ENCODE data around the gene BEX3. TPM values are rescaled to one million over a fixed set of nuclear protein-coding genes. Genes with fewer than 3 reads are reported as not detected.

BEX3 gene
- total and polyA plus RNA-seq, 2 experiments from 2014 or later = 427 to 714 TPM

GRCh38 chrX:103406256-103406655 lies 29.9 kb downstream of the BEX3 start (continued):
- TF ChIP-seq ZNF462 (CRISPR knock-in tag; IDR thresholded peaks at IDR 0.05) = no peak
- no peak for TF ChIP-seq CREB1 (CRISPR knock-in tag; IDR thresholded peaks at IDR 0.05; ENCODE audit: low read depth)

- no peaks in the 10 kb centered on the region; the same call in 1 of the 2 replicates for H3K4me1 ChIP-seq (ENCODE audit: insufficient read depth)
- no peaks in the 10 kb centered on the region for H3F3A ChIP-seq (replicated peaks; ENCODE audit: low read depth)
- peaks cover 10% of the 10 kb centered on the region; the same call in 1 of the 2 replicates for H3K79me2 ChIP-seq (replicated peaks; ENCODE audit: insufficient read depth)
- no peak overlapping the region for H3K27ac Mint-ChIP-seq
- peaks cover 2% of the 10 kb centered on the region; the same call in 1 of the 2 replicates for H3K27me3 ChIP-seq (ENCODE audit: insufficient read depth)
- no peak for DNase-seq (ENCODE audit: low spot score)
- ATAC-seq = no peak
- no peaks in the 10 kb centered on the region for H3K9me3 Mint-ChIP-seq
- H3K27ac ChIP-seq (ENCODE audit: low read depth) = no peak overlapping the region
- H3K9me2 ChIP-seq (ENCODE audit: insufficient read depth) = peaks cover 9% of the 10 kb centered on the region; the same call in 1 of the 2 replicates
- H3K4me3 Mint-ChIP-seq = no peak overlapping the region
- H3K27me3 Mint-ChIP-seq (ENCODE audit: insufficient read depth, low read depth, poor library complexity) = peaks cover 4% of the 10 kb centered on the region
- no peaks in the 10 kb centered on the region for H4K20me1 ChIP-seq (replicated peaks; ENCODE audit: insufficient read depth)
- H2AFZ ChIP-seq = no peak overlapping the region
- no peak overlapping the region for H3K4me3 ChIP-seq
- no peak overlapping the region for H3K4me2 ChIP-seq
- H3K36me3 ChIP-seq (ENCODE audit: insufficient read depth) = no peaks in the 10 kb centered on the region
- peaks cover 10% of the 10 kb centered on the region for H3K36me3 Mint-ChIP-seq (ENCODE audit: low read depth)
- peaks cover 8% of the 10 kb centered on the region; the same call in 2 of the 3 replicates for H3K4me1 Mint-ChIP-seq
- TF ChIP-seq ETS1 (IDR thresholded peaks at IDR 0.05) (no peak), ZNF114 (CRISPR knock-in tag; IDR thresholded peaks at IDR 0.05) (no peak), NANOG (IDR thresholded peaks at IDR 0.05; ENCODE audit: borderline replicate concordance) (no peak), CTCF (conservative IDR thresholded peaks at IDR 0.05; ENCODE audit: low read depth in 2 of 2) (no peak), REST (IDR thresholded peaks at IDR 0.05; ENCODE audit: unreplicated experiment) (no peak), EZH2 (IDR thresholded peaks at IDR 0.05; ENCODE audit: low read depth, unreplicated experiment) (no peak), CREB1 (CRISPR knock-in tag; IDR thresholded peaks at IDR 0.05; ENCODE audit: low read depth) (no peak)
These were observed 31.4 kb downstream of the BEX3 start for GRCh38 chrX:103407776-103408175.

Data from GM23338 (cell line).